ENCODE data around the gene NLK.

NLK gene

GRCh38 chr17:28159924-28160323 is 117.4 kb downstream of the NLK start:
- Mint-ChIP-seq H3K27ac (no peak overlapping the region), H3K36me3 (ENCODE audit: low read depth) (peaks cover 4% of the 10 kb centered on the region), H3K27me3 (no peaks in the 10 kb centered on the region), H3K4me1 (ENCODE audit: low read depth) (no peaks in the 10 kb centered on the region), H3K9me3 (no peaks in the 10 kb centered on the region), H3K4me3 (no peak overlapping the region)

GRCh38 chr17:28160610-28161009 is 118.1 kb downstream of the NLK start:
- no peaks in the 10 kb centered on the region for H3K4me1 Mint-ChIP-seq (ENCODE audit: low read depth)
- no peak overlapping the region for H3K4me3 Mint-ChIP-seq
- no peak overlapping the region for H3K27ac Mint-ChIP-seq
- no peaks in the 10 kb centered on the region for H3K27me3 Mint-ChIP-seq
- no peaks in the 10 kb centered on the region for H3K9me3 Mint-ChIP-seq
- H3K36me3 Mint-ChIP-seq (ENCODE audit: low read depth): peaks cover 8% of the 10 kb centered on the region

GRCh38 chr17:28161311-28161710 is 118.8 kb downstream of the NLK start:
- H3K27me3 Mint-ChIP-seq: no peaks in the 10 kb centered on the region
- no peak overlapping the region for H3K27ac Mint-ChIP-seq
- peaks cover 12% of the 10 kb centered on the region for H3K36me3 Mint-ChIP-seq (ENCODE audit: low read depth)
- no peaks in the 10 kb centered on the region for H3K4me1 Mint-ChIP-seq (ENCODE audit: low read depth)
- H3K9me3 Mint-ChIP-seq: no peaks in the 10 kb centered on the region
- H3K4me3 Mint-ChIP-seq: no peak overlapping the region

- Mint-ChIP-seq H3K4me1 (ENCODE audit: low read depth) (no peaks in the 10 kb centered on the region), H3K36me3 (ENCODE audit: low read depth) (peaks cover 29% of the 10 kb centered on the region), H3K27me3 (no peaks in the 10 kb centered on the region), H3K27ac (no peak overlapping the region), H3K4me3 (no peak overlapping the region), H3K9me3 (no peaks in the 10 kb centered on the region)
These were observed 124.0 kb downstream of the NLK start for GRCh38 chr17:28166478-28166877.

GRCh38 chr17:28169621-28170349 is 127.3 kb downstream of the NLK start:
- Mint-ChIP-seq H3K27me3 (no peaks in the 10 kb centered on the region), H3K36me3 (ENCODE audit: low read depth) (peaks cover 36% of the 10 kb centered on the region), H3K27ac (no peak overlapping the region), H3K4me3 (no peak overlapping the region), H3K4me1 (ENCODE audit: low read depth) (peaks cover 20% of the 10 kb centered on the region), H3K9me3 (no peaks in the 10 kb centered on the region)

GRCh38 chr17:28170771-28171170 is 128.3 kb downstream of the NLK start:
- H3K36me3 Mint-ChIP-seq (ENCODE audit: low read depth): peaks cover 35% of the 10 kb centered on the region
- H3K4me3 Mint-ChIP-seq: no peak overlapping the region
- no peak overlapping the region for H3K27ac Mint-ChIP-seq

GRCh38 chr17:28173031-28173561 is 130.6 kb downstream of the NLK start:
- H3K36me3 Mint-ChIP-seq (ENCODE audit: low read depth): peaks cover 29% of the 10 kb centered on the region
- no peak overlapping the region for H3K4me3 Mint-ChIP-seq
- no peak overlapping the region for H3K27ac Mint-ChIP-seq
- no peaks in the 10 kb centered on the region for H3K27me3 Mint-ChIP-seq
- peaks cover 20% of the 10 kb centered on the region for H3K4me1 Mint-ChIP-seq (ENCODE audit: low read depth)
- no peaks in the 10 kb centered on the region for H3K9me3 Mint-ChIP-seq

More at GRCh38 chr17:28170771-28171170, 128.3 kb downstream of the NLK start:
- Mint-ChIP-seq H3K9me3 (no peaks in the 10 kb centered on the region), H3K4me1 (ENCODE audit: low read depth) (peaks cover 20% of the 10 kb centered on the region), H3K27me3 (no peaks in the 10 kb centered on the region)

- Mint-ChIP-seq H3K9me3 (no peaks in the 10 kb centered on the region), H3K4me3 (no peak overlapping the region), H3K27ac (no peak overlapping the region), H3K27me3 (no peaks in the 10 kb centered on the region), H3K36me3 (ENCODE audit: low read depth) (peaks cover 22% of the 10 kb centered on the region), H3K4me1 (ENCODE audit: low read depth) (peaks cover 20% of the 10 kb centered on the region)
These were observed 131.3 kb downstream of the NLK start for GRCh38 chr17:28173801-28174200.

GRCh38 chr17:28174352-28175046 is 132.0 kb downstream of the NLK start:
- Mint-ChIP-seq H3K36me3 (ENCODE audit: low read depth) (peaks cover 21% of the 10 kb centered on the region), H3K9me3 (no peaks in the 10 kb centered on the region), H3K27ac (no peak overlapping the region), H3K4me1 (ENCODE audit: low read depth) (peaks cover 20% of the 10 kb centered on the region), H3K27me3 (no peaks in the 10 kb centered on the region), H3K4me3 (no peak overlapping the region)

GRCh38 chr17:28177351-28177750 is 134.9 kb downstream of the NLK start:
- Mint-ChIP-seq H3K27ac (no peak overlapping the region), H3K4me3 (no peak overlapping the region), H3K9me3 (no peaks in the 10 kb centered on the region), H3K27me3 (no peaks in the 10 kb centered on the region), H3K4me1 (ENCODE audit: low read depth) (peaks cover 25% of the 10 kb centered on the region), H3K36me3 (ENCODE audit: low read depth) (peaks cover 17% of the 10 kb centered on the region)

GRCh38 chr17:28178800-28179199 is 136.3 kb downstream of the NLK start:
- no peak overlapping the region for H3K27ac Mint-ChIP-seq
- H3K4me3 Mint-ChIP-seq: no peak overlapping the region
- H3K9me3 Mint-ChIP-seq: no peaks in the 10 kb centered on the region
- peaks cover 15% of the 10 kb centered on the region for H3K4me1 Mint-ChIP-seq (ENCODE audit: low read depth)
- H3K36me3 Mint-ChIP-seq (ENCODE audit: low read depth): peaks cover 12% of the 10 kb centered on the region
- no peaks in the 10 kb centered on the region for H3K27me3 Mint-ChIP-seq

- no peak overlapping the region for H3K27ac Mint-ChIP-seq
- no peak overlapping the region for H3K4me3 Mint-ChIP-seq
- H3K27me3 Mint-ChIP-seq: no peaks in the 10 kb centered on the region
- no peaks in the 10 kb centered on the region for H3K9me3 Mint-ChIP-seq
- H3K4me1 Mint-ChIP-seq (ENCODE audit: low read depth): peaks cover 5% of the 10 kb centered on the region
- peaks cover 24% of the 10 kb centered on the region for H3K36me3 Mint-ChIP-seq (ENCODE audit: low read depth)
These were observed 138.0 kb downstream of the NLK start for GRCh38 chr17:28180449-28180848.

- no peak overlapping the region for H3K27ac Mint-ChIP-seq
- H3K27me3 Mint-ChIP-seq: no peaks in the 10 kb centered on the region
- H3K4me1 Mint-ChIP-seq (ENCODE audit: low read depth): peaks cover 5% of the 10 kb centered on the region
- H3K9me3 Mint-ChIP-seq: no peaks in the 10 kb centered on the region
- peaks cover 34% of the 10 kb centered on the region for H3K36me3 Mint-ChIP-seq (ENCODE audit: low read depth)
- H3K4me3 Mint-ChIP-seq: no peak overlapping the region
These were observed 139.1 kb downstream of the NLK start for GRCh38 chr17:28181568-28181967.

GRCh38 chr17:28182559-28182958 is 140.1 kb downstream of the NLK start:
- no peak overlapping the region for H3K4me3 Mint-ChIP-seq
- H3K4me1 Mint-ChIP-seq (ENCODE audit: low read depth): peaks cover 5% of the 10 kb centered on the region
- no peak overlapping the region for H3K27ac Mint-ChIP-seq
- no peaks in the 10 kb centered on the region for H3K27me3 Mint-ChIP-seq
- H3K36me3 Mint-ChIP-seq (ENCODE audit: low read depth): peaks cover 36% of the 10 kb centered on the region
- H3K9me3 Mint-ChIP-seq: no peaks in the 10 kb centered on the region

- H3K9me3 Mint-ChIP-seq: no peaks in the 10 kb centered on the region
- H3K4me1 Mint-ChIP-seq (ENCODE audit: low read depth): peaks cover 7% of the 10 kb centered on the region
- no peaks in the 10 kb centered on the region for H3K27me3 Mint-ChIP-seq
- H3K4me3 Mint-ChIP-seq: no peak overlapping the region
- no peak overlapping the region for H3K27ac Mint-ChIP-seq
- peaks cover 39% of the 10 kb centered on the region for H3K36me3 Mint-ChIP-seq (ENCODE audit: low read depth)
These were observed 143.2 kb downstream of the NLK start for GRCh38 chr17:28185658-28186057.
